HFF-Myc (cell line): ENCODE results near the gene CHPF.

Experiments used
- DNase-seq: peaks from one replicate; pipeline ENCODE4 v3.0.0-alpha.2; 2011; ENCODE audit warnings: low read depth; ENCODE audit errors: extremely low read depth
- H3K4me3 ChIP-seq: replicated peaks from 2 replicates; pipeline ENCODE4 v1.5.1; 2011; ENCODE audit warnings: low read depth, mild to moderate bottlenecking, control low read depth, low read length
- CTCF ChIP-seq: IDR thresholded peaks from 2 replicates; pipeline ENCODE4 v1.5.1; 2012; ENCODE audit warnings: mild to moderate bottlenecking, low read depth, low read length, control low read depth; ENCODE audit errors: missing control alignments

The CHPF gene

GRCh38 chr2:219490600-219491130, 52.9 kb downstream of the CHPF start:
- H3K4me3 ChIP-seq: no peak overlapping the region
- DNase-seq: no peak
- TF ChIP-seq CTCF: no peak

DNA sequence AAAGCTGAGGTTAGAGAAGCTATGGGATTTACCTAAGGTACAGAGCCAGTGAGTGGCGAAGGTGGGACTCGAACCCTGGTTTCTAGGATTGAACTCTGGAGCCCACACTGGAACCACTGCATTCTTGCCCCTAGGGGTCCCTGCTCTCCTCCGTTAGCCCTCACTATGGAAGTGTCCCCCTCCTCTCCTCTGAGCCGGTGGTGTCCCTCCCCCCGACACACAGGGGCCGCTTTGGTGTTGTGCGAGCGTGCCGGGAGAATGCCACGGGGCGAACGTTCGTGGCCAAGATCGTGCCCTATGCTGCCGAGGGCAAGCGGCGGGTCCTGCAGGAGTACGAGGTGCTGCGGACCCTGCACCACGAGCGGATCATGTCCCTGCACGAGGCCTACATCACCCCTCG, 53.4 kb downstream of the CHPF start:
- peak; percentile 13 for TF ChIP-seq CTCF
- DNase-seq: no peak
- no peak overlapping the region for H3K4me3 ChIP-seq

GRCh38 chr2:219489315-219489714, 54.3 kb downstream of the CHPF start:
- DNase-seq: no peak
- no peak for TF ChIP-seq CTCF
- no peak overlapping the region for H3K4me3 ChIP-seq
